22Rv1 (cell line): ENCODE measurements around the gene GNB1L.

Experiments
- CTCF ChIP-seq: fragments of 450-650 bp; IDR thresholded peaks from 2 replicates; pipeline ENCODE4 v1.5.1; 2017; ENCODE audit warnings: mild to moderate bottlenecking
- ZFX ChIP-seq: fragments of 450-650 bp; IDR thresholded peaks from 2 replicates; pipeline ENCODE4 v1.6.1; 2017; ENCODE audit warnings: antibody characterized with exemption, borderline replicate concordance

DNA sequence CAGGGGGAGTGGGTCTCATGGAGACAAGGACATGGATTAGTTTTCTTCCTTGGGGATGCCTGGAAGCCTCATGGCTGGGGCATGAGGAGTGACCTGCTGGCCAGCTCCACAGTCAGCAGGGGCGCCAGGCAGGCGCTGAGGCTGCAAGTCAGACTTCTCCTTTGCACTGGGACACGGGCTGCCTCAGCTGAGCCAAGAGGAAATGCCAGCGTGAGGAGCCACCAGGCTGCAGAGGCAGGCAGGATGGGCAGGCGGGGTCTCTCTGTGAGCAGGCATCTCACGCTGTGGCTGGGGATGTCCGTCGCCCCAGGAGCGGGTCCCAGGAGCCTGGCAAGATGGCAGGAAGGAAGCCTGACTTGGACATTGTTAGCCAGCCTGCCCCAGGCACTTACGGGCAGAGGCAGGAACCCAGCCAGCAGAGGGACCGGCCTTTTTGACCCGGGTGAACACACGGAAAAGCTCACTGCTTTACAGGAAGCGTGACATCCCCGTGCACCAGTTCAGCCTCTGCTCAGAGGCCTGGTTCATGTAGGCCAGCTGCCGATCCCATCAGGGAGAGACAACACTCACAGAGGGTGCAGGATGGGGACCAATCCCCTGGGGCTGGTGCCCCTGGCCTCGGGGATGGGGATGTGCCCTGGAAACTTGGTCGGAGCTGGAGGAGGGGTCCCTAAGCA, 10.2 kb downstream of the GNB1L start:
- TF ChIP-seq CTCF (no peak), ZFX (no peak)
